DOHH2 (cell line): Measurements from ENCODE around the gene ACSL1.

Experiments used
- H3F3A ChIP-seq: fragments of 200-600 bp; sonication (generic), shearing (Covaris generic); 2 replicates; pipeline ENCODE4 v1.6.0; 2016; ENCODE audit warnings: antibody characterized with exemption, mild to moderate bottlenecking; ENCODE audit not compliant: control insufficient read depth, insufficient read depth
- H3K27ac ChIP-seq: fragments of 200-600 bp; sonication (generic); 2 replicates; pipeline ENCODE4 v1.5.1; 2014; ENCODE audit warnings: low read depth, mild to moderate bottlenecking, low read length, moderate library complexity
- H3K27me3 ChIP-seq: fragments of 200-600 bp; sonication (generic); 2 replicates; pipeline ENCODE4 v1.6.1; 2014; ENCODE audit warnings: mild to moderate bottlenecking, low read length, mixed read lengths; ENCODE audit not compliant: control insufficient read depth
- H3K36me3 ChIP-seq: fragments of 200-600 bp; sonication (generic); 2 replicates; pipeline ENCODE4 v1.6.1; 2014; ENCODE audit warnings: mild to moderate bottlenecking, low read length, moderate library complexity, mixed read lengths; ENCODE audit not compliant: control insufficient read depth
- H3K4me1 ChIP-seq: fragments of 200-600 bp; sonication (generic); 2 replicates; pipeline ENCODE4 v1.6.1; 2014; ENCODE audit warnings: mild to moderate bottlenecking, low read length, mixed read lengths; ENCODE audit not compliant: control insufficient read depth
- H3K4me2 ChIP-seq: fragments of 200-600 bp; sonication (generic); 2 replicates; pipeline ENCODE4 v1.6.0; 2014; ENCODE audit warnings: mild to moderate bottlenecking, low read length, moderate library complexity
- H3K4me3 ChIP-seq: fragments of 200-600 bp; sonication (generic); 2 replicates; pipeline ENCODE4 v1.5.1; 2014; ENCODE audit warnings: mild to moderate bottlenecking, low read length, mixed read lengths
- H3K79me2 ChIP-seq: fragments of 200-600 bp; sonication (generic); 2 replicates; pipeline ENCODE4 v1.6.1; 2014; ENCODE audit warnings: mild to moderate bottlenecking, low read length, mixed read lengths; ENCODE audit not compliant: control insufficient read depth
- H3K9me2 ChIP-seq: fragments of 200-600 bp; sonication (generic); replicated peaks from 2 replicates; pipeline ENCODE4 v1.6.1; 2014; ENCODE audit warnings: mild to moderate bottlenecking, low read length, mixed read lengths; ENCODE audit not compliant: control insufficient read depth
- H3K9me3 ChIP-seq: fragments of 200-600 bp; sonication (generic); 2 replicates; pipeline ENCODE4 v1.6.1; 2014; ENCODE audit warnings: antibody characterized with exemption, low read length, mixed read lengths; ENCODE audit not compliant: control insufficient read depth, insufficient read depth
- H4K20me1 ChIP-seq: fragments of 200-600 bp; sonication (generic); 2 replicates; pipeline ENCODE4 v1.6.0; 2014; ENCODE audit warnings: low read depth, mild to moderate bottlenecking, antibody characterized with exemption, low read length, moderate library complexity; ENCODE audit not compliant: control insufficient read depth, insufficient read depth
- EZH2phosphoT487 ChIP-seq: fragments of 200-600 bp; sonication (generic); IDR thresholded peaks from 2 replicates; pipeline ENCODE4 v1.6.1; 2017; ENCODE audit warnings: borderline replicate concordance, mild to moderate bottlenecking, antibody characterized with exemption, low read length, moderate library complexity, mixed read lengths
- TF ChIP-seq, protein P1 (sequence below): fragments of 200-600 bp; sonication (generic); IDR thresholded peaks from one replicate; pipeline ENCODE4 v1.5.1; 2014; ENCODE audit warnings: antibody characterized with exemption, mild to moderate bottlenecking, low read depth, low read length; ENCODE audit not compliant: poor library complexity, severe bottlenecking

ACSL1 gene

DNA sequence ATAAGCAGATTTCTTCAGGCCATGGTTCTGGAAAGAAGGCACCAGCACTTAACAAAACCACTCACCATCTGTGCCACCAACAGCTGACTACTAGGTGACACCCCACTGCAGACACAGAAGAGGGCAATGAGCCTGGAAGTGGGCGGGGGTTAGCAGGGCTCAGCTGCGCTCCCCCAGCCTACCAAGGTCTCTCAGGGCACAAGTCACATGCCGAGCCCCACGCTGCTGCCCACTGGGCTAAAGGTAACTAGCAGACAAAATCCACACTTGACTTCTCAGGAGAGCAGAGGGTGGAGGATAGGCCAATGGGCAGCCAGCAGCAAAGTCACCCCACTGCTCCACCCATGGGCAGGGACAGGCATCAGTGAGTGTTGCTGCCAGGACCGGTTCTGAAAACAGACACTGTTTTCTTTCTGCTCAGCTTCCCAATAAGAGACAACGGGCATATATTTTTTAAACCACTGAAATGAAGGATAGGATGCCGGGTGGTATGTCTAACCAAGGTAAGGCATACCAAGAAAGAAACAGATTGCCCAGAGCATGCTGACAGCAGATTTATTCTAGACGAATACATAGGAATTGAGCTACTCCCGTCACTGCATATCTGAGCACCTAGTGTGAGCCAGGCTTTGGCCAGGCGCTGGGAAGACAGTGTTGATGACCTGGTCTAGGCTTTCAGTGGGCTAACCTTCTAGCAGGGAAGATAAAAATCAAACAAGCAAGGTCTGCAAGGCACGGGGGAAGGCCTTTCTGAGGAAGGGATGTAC lies 20.1 kb downstream of the ACSL1 start:
- Histone ChIP-seq H3K9me2 (no peaks in the 10 kb centered on the region), H3K36me3 (no peaks in the 10 kb centered on the region), H3K4me2 (peak overlapping the region; percentile 28), H3K27me3 (no peaks in the 10 kb centered on the region), H3K9me3 (no peaks in the 10 kb centered on the region), H3K4me3 (peak overlapping the region; percentile 28; the same call in 1 of the 2 replicates), H4K20me1 (no peaks in the 10 kb centered on the region), H3F3A (no peaks in the 10 kb centered on the region), H3K27ac (no peak overlapping the region), H3K79me2 (peaks cover 71% of the 10 kb centered on the region), H3K4me1 (peaks cover 22% of the 10 kb centered on the region)
- TF ChIP-seq, protein P1, sequence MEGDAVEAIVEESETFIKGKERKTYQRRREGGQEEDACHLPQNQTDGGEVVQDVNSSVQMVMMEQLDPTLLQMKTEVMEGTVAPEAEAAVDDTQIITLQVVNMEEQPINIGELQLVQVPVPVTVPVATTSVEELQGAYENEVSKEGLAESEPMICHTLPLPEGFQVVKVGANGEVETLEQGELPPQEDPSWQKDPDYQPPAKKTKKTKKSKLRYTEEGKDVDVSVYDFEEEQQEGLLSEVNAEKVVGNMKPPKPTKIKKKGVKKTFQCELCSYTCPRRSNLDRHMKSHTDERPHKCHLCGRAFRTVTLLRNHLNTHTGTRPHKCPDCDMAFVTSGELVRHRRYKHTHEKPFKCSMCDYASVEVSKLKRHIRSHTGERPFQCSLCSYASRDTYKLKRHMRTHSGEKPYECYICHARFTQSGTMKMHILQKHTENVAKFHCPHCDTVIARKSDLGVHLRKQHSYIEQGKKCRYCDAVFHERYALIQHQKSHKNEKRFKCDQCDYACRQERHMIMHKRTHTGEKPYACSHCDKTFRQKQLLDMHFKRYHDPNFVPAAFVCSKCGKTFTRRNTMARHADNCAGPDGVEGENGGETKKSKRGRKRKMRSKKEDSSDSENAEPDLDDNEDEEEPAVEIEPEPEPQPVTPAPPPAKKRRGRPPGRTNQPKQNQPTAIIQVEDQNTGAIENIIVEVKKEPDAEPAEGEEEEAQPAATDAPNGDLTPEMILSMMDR = no peak
- no peak for TF ChIP-seq EZH2phosphoT487

DNA sequence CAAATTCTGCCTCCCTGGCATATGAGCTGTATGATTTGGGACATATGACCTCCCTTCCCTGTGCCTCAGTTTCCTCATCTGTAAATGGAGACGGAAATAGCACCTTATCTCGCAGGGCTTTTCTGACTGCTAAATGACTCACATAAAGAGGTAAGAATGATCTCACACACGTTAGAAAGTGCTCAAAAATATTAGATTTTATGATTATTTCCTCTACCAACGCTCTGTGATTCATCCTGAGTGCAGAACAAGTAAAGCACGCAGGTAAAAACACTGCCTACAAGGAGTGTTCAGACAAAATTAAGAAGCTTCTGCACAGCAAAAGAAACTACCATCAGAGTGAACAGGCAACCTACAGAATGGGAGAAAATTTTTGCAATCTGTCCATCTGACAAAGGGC lies 21.1 kb downstream of the ACSL1 start:
- H3K4me2 ChIP-seq = no peak overlapping the region
- H3K4me3 ChIP-seq = no peak overlapping the region
- no peaks in the 10 kb centered on the region for H4K20me1 ChIP-seq
- H3K36me3 ChIP-seq = no peaks in the 10 kb centered on the region
- no peaks in the 10 kb centered on the region for H3F3A ChIP-seq
- peaks cover 63% of the 10 kb centered on the region for H3K79me2 ChIP-seq
- H3K27ac ChIP-seq = no peak overlapping the region
- H3K4me1 ChIP-seq = peaks cover 22% of the 10 kb centered on the region
- TF ChIP-seq, protein P1 = no peak
- no peak for TF ChIP-seq EZH2phosphoT487
- no peaks in the 10 kb centered on the region for H3K9me2 ChIP-seq
- H3K9me3 ChIP-seq = no peaks in the 10 kb centered on the region
- H3K27me3 ChIP-seq = no peaks in the 10 kb centered on the region

DNA sequence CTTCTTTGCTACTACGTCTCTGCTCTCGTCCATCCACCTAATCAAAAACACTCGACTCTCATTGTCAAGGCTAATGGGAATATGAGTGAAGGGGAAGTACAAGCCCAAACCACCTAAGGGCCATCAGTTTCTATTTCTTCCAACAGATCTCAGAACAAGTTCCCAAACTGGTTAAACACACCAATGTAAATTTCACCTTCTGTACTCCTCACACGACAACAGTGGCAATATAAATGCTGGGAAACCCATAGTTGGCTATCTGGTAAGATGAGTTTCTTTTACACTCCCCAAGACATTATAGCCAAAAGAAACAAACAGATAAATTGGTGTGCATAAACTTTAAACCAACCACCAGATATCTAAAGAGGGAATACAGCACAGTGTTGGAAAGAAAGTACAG lies 21.9 kb downstream of the ACSL1 start:
- Histone ChIP-seq H3K36me3 (no peaks in the 10 kb centered on the region), H3K27ac (no peak overlapping the region)

More for the DNA sequence above, 21.9 kb downstream of the ACSL1 start:
- Histone ChIP-seq H3K4me1 (peaks cover 22% of the 10 kb centered on the region), H3K4me3 (no peak overlapping the region), H3K79me2 (peaks cover 61% of the 10 kb centered on the region), H4K20me1 (no peaks in the 10 kb centered on the region), H3K9me3 (no peaks in the 10 kb centered on the region), H3F3A (no peaks in the 10 kb centered on the region), H3K9me2 (no peaks in the 10 kb centered on the region), H3K27me3 (no peaks in the 10 kb centered on the region), H3K4me2 (no peak overlapping the region)
- no peak for TF ChIP-seq EZH2phosphoT487
- TF ChIP-seq, protein P1 = no peak
